ENCODE results near the gene MYL12B. TPM values are rescaled to one million over a fixed set of nuclear protein-coding genes. Genes with fewer than 3 reads are reported as not detected.
"Not testable (repeated sequence)": the region's sequence is repeated elsewhere in the genome, so short reads cannot be mapped to it uniquely, and the experiment has no call there.

MYL12B gene
- polyA plus RNA-seq, 4 donors, result 483 to 708 (median 554) TPM

DNA sequence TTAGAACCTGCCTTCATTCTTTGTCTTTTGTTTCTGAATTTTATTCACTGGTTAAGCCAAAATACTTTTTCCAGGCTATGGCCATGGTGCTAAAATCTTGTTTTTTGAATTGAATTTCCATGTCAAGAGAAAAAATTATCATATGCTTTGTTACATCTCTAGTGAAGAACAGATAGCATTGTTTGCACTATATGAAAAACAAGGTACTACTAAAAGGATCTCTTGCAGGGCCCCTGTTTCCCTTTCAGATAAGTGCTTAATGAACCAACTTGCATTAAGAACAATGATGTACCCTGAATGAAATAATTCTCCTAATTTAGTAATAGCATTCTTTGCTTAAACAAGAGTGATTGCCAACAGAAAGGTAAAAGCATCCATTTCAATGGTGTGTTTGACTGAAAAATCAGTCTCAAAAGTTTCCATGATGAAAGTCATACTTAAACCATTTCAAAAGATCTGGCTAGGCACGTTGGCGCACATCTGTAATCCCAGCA is 4.3 kb upstream of the MYL12B start:
- no peak for DNase-seq (ENCODE audit: low read depth in 4 of 4, low spot score in 2 of 4)

DNA sequence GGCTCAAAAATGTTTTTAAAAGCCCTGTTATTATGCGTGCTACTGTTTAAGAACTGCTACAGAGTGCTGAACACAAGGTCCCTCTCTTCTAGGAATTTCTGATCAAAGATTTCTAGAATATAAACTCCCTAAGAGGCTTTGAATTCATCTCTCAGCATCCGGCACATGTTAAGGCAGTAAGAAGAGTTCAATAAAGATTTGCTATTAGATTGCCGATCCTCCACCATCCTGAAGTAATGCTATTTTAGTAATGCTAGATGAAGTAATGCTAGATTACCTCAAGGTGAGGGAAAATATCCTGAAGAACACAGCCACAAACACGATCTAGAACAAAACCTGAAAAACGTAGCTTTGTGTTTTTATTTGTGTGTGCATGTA is 949 bp upstream of the MYL12B start:
- DNase-seq (ENCODE audit: low read depth in 4 of 4, low spot score in 2 of 4), result peak in 1 of 4 donors; percentile 25

DNA sequence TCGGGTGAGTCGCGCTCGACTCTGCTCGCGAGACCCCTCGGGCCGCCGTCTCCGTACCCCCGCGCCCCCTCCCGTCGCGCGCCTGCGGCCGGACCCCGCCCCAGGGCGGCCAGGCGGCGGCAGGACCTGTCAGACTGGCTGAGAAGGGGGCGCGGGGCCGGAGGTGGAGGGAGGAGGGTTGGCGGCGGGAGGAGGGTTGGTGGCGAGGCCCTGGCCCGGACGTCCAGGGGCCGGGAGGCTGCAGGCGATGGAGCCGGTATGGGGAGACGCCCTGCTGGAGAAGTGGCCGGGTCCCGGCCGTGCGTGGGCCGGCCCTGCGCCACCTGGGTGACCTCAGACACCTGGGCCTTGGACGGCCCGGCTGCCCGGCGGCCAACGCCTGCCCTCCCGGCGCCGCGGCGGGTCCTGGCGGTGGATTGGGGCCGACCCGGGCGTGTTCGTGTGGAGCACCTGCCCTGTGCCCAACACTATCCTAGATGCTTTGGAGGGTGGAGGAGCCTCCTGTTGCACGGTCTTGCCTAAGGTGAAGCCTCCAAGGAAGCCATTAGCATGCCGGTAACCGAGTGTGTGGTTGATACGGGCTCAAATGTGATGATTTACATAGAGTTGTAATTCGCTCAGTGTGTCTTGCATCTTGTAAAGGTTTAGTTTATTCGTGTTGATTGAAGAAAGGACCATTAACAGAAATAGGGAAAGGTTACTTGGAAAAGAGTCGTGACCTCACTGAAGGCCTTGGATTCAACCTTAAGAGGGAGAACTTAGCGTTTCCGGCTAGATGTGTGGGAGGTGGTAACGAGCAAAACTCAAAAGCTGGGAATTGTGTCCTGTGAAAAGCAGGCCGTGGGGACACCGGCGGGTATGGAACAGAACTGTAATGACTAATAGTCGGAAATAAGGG is 550 bp downstream of the MYL12B start:
- peak in 1 of 4 donors; percentile 27 for DNase-seq (ENCODE audit: low read depth in 4 of 4, low spot score in 2 of 4)

DNA sequence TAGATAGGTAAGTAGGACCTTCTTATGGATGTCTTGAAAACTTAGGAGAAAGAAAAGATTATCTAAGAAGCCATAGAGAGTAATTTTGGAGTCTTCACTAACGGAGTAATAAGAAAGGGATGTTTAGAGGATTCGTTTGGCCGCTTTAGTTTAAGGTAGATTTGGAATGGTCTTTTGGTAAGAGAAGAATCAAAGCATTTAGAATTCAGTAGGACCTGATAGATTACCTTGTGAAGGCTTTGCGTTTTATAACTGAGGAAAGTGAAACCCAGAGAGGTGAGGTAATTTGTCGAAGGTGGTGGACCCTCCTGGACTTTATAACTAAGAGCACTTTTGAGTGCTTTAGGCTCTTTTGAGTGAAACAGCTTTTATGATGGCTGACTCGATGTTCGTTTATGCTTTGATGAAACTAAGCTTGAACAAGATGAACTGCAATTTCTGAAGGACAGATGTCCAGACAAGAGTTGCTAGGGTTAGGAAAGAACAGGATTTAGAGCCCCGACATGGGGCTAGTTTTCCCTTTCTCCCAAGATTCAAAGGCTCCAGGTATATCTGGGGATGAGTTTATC is 1.3 kb downstream of the MYL12B start:
- no peak for DNase-seq (ENCODE audit: low read depth in 4 of 4, low spot score in 2 of 4)

DNA sequence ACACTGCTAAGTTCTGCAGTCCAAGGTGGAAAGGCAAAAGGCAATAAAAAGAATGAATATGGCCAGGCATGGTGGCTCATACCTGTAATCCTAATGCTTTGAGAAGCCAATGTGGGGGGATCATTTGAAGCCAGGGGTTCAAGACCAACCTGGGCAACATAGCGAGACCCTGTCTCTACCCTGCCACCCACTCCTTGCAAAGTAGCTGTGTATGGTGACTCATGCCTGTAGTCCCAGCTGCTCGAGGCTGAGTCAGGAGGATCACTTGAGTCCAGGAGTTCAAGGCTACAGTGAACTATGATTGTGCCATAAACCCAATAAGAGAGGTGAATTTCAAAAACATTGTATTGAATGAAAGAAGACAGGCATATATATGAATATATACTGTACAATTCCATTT is 2.4 kb downstream of the MYL12B start:
- no peak for DNase-seq (ENCODE audit: low read depth in 4 of 4, low spot score in 2 of 4)

DNA sequence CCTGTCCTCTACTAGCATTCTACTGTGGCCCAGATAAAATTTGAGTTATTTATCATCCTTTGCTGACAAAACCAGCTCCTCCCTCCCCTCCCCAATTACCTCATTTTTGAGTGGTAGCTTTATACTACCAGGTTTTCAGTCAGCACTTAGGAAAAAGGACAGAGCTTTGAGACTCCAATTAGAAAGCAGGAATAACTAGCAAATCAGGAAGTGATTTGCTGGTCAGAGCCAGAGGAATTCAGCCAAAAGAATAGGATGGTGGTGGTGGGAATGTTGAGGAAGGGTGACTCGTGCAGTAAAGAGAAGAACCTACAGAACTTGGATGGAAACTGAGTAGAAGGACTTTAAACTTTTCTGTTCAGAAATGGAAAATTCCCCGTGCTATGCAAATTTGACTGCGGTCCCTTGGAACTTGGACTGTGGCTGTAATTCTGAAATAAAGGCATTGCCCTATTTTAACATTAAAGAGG is 3.7 kb downstream of the MYL12B start:
- DNase-seq (ENCODE audit: low read depth in 4 of 4, low spot score in 2 of 4), result no peak

DNA sequence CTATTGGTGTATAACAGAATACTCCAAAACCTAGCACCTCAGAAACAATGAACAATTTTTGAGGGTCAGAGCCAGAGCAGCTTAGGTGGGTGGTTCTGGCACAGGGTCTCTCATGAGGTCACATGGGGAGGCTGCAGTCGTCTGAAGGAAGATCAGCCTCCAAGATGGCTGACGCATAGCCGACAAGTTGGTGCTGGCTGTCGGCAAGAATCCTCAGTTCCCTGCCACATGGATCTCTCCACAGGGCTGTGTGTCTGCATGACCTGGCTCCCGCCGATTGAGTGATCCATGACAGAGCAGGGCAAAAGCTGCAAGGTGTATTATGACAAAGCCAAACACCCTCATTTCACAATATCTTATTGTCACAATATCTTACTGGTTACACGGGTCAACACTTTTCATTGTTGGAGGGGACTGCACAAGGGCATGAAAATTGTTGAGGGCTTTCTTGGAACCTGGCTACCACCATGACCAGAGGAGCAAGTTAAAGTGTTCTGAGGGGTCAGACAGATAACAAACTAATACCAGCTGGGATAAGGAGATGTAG is 4.2 kb downstream of the MYL12B start:
- DNase-seq (ENCODE audit: low read depth in 4 of 4, low spot score in 2 of 4), result no peak

DNA sequence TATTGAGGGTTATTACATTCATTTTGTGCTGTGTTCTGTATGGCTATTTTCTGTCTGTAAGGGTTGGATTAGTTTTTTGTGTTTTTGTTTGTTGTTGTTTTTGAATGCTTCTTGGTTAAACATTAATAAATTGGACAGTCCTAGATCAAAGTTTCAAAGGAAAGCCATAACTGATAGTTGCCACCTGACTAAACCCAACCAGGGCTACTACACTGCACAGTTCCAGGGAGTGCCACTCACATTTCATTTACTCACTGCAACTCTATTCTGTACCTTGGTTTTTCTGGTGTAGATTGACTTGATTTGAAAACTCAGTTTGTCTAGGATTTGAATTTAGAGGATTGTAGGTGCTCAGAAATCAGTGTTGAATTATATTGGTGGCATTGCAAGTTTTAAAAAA is 6.4 kb downstream of the MYL12B start:
- no peak for DNase-seq (ENCODE audit: low read depth in 4 of 4, low spot score in 2 of 4)

DNA sequence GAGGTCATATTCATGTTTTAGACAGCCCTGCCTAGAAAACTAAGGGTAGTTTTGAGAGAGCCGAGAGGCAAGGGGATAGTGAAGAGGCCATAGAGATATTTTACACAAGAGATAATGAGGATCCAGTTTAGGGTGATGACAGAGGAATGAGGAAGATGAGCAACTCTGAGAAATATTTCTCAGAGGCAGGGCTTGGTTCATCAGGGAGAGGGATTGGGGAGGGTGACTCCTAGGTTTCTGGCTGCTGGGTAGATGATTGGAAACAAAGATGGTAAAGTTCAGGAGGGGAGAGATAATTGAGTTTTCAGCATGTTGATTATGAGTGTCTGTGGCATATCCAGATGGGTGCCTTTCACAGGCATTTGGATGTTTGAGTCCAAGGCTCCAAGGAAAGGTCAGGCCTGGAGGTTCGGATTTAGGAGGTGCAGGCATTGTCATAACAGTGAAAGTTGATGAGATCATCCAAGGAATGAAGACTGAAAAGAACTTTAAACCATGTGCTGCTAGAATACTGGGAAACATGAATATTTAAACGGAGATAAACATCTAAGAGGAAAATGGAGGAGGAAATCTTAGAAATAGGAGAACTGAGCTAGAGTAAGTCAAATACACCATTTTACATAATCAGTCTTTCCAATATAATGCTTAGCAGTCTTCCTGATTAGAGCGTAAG is 7.4 kb downstream of the MYL12B start:
- DNase-seq (ENCODE audit: low read depth in 4 of 4, low spot score in 2 of 4), result no peak

DNA sequence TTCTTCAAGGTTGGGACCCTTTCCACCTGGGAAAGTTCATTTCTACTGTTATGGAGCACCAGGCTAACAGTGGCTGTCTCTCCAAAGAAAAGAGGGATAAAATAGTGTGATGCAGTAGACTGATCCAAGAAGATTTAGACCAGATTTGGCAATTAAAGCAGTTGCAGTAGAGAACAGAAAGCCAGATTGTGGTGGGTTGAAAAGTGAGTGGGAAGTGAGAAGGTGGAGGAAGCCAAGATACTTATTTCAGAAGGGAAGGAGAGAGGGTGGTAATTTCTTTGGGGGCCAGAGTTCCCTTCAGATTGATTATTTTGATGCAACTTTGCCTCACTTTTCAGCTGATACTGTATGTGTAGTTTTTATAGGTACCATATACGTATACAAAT is 8.0 kb downstream of the MYL12B start:
- no peak for DNase-seq (ENCODE audit: low read depth in 4 of 4, low spot score in 2 of 4)

DNA sequence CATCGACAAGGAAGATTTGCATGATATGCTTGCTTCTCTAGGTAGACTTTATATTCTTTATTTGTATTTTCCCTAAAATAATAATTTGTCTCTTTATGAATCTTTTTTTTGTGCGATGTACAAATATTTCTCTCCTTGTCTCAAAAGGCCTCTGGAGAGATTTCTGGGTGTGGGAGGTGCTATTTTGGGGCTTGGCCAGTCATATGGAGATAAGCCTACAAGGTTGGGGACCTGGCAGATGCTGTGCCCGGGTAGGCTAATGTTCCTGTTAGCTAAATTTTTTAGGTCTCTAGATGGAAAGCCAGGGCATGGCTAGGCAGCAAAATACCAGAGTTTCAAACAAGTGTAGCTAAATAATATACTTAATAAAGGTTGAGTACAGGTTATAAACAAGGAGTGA is 11.1 kb downstream of the MYL12B start:
- DNase-seq (ENCODE audit: low read depth in 4 of 4, low spot score in 2 of 4), result no peak

DNA sequence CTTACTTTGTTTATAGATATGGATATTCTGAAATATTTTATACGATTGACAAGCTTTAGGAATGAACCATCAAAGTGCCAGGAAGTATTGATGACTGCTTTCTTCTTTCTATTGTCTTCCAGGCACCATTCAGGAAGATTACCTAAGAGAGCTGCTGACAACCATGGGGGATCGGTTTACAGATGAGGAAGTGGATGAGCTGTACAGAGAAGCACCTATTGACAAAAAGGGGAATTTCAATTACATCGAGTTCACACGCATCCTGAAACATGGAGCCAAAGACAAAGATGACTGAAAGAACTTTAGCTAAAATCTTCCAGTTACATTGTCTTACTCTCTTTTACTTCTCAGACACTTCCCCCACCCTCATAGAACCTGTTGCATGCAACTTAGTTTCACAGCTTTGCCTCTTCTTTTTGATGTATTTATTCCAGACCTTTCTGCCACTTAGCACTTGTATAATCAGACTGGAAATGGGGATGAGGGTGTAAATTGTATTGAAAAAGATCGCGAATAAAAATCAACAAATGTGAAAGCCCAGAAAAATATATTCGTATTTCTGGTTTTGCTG is 15.8 kb downstream of the MYL12B start:
- not testable (repeated sequence) for DNase-seq (ENCODE audit: low read depth in 4 of 4, low spot score in 2 of 4)

DNA sequence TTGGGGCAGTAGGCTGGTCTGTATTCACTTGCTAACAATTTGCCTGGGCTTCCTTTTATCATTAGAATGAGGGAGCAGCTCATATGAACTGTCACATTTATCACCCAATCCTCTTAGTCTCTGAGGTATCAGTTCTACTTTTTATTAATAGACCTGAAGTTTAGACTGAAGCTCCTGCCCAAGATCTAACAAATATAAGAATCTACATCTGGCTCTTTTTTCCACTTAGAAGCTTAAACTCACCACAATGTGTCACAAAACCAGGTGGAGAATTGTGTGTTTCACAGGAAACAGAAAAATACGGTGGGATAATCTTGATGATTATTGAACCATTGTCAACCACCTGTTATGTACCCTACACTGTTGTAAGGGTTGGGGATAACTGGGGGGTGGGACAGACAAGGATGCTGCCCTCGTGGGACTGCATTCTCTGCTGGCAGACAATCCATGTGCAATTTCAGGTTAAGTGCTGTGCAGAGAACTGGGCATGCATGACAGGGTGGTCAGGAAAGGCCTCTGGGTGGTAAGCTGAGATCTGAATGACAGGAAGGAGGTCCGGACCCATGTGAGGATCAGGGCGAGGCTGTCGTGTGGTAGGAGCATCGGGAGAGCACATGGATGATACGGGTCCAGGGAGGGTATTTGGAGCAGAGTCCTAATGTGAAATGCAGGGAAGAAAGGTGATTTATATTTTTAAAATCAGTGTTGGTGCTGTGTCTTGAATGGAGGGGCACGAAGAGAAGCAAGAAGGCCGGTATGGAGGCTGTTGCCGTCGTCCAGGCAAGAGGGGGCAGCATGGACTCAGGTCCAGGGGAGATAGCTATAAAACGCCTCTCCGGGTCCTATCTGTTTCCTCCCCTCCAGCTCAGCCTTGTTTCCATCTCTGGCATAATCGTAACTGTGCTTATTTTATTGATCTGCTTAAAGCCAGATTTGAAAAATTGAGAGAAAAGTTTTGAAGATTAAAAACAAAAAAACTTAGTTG is 17.6 kb downstream of the MYL12B start:
- DNase-seq (ENCODE audit: low read depth in 4 of 4, low spot score in 2 of 4), result no peak

DNA sequence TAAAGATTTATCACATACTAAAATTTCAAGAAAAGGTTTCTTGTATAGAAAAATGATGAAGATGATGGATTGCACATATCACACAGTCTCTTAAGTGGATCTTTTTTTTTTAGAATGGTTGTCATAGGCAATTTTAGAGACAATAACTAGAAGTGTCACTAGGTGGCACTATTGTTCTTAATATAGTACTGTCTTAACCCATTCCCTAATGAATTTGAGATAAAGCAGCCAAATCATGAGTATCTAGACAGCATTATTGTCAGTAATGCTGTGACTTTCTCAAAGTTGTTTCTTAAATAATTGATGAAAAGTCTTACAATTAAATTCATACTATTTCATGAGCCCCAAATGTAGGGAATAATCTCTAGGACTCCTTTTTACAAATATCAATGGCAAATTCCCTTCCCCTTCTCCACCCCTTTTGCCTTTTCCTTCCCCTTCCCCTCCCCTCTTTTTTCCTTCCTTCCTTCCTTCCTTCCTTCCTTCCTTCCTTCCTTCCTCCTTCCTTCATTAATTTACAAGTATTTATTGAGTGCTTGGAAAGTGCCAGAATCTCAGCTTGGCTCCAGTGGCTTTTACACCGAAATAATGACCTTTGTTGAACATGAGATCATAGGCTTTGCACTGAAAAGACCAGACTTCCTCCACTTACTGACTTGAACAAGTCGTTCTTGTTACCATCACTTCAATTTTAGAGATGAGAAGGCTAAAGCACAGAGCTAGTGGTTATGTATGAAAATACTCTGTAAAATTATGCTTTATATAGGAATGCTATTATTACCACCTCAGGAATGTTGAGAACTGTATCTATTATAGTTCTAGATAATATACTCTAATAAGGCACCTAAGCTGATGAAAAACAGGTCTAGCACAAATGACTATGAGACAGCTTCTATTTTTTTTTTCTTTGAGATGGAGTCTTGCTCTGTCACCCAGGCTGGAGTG is 19.8 kb downstream of the MYL12B start:
- DNase-seq (ENCODE audit: low read depth in 4 of 4, low spot score in 2 of 4), result peak in 3 of 4 donors; percentile 53 to 78 (median 60)

DNA sequence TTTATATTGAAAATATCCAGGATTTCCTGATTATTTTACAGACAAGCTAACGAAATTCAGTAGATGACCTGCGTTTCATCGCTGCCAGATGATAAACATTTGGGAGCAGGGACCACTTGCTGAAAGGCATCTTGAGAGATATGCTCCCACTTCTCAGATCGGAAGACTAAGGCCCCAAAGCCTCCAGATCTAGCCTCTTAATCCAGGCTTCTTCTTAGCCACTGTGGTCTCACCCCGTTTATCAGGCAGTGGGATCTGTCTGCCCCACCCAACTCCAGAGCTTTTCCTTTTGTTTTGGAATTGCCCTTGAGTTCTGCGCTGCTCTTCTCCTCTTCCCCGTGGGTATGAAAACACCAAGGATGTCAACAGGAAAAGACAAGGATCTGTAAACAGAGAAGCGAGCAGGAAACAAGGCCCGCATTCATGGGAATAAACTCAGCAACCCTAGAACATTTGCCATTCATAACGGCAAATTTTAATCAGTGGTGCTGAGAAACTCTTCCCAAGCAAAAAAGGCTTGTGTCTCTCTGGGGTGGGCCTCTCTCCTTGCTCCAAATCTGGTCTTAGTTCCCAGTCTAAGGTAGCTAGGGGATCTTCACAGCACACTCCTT is 21.4 kb downstream of the MYL12B start:
- no peak for DNase-seq (ENCODE audit: low read depth in 4 of 4, low spot score in 2 of 4)

DNA sequence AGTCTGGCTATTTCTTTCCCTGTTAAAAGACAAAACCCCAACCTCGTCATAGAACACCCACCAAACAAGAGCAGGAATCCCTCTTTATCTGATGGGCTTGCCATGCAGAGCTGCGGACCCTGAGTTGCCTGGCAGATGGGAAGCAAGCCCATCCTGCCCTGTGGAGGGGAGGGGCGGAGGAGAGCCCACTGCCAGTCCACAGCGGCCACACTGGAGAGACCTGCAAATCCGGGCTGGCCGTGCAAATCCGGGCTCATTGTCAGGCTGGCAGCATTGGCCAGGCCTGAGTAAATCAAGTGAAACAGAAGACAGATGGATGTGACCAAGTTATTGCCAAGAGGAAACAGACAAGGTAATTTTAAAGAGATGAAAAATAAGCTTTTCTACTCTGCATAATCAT is 22.0 kb downstream of the MYL12B start:
- DNase-seq (ENCODE audit: low read depth in 4 of 4, low spot score in 2 of 4), result no peak

DNA sequence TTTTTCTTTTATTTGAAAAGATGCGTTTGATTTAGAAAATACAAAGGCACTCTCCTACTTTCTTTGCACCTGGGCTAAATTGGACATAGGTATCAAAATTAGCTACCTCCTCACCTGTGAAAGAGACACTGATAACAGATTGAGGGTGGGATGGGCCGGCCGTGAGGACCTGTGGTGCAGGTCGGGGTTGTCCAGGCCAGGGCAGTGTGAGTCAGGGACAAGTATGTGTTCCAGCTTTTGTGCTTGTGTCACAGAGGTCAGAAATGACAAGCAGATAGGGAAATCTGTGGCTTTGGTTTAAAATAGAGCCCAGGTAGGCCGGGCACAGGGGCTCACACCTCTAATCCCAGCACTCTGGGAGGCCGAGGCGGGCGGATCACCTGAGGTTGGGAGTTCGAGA is 22.6 kb downstream of the MYL12B start:
- DNase-seq (ENCODE audit: low read depth in 4 of 4, low spot score in 2 of 4), result no peak

DNA sequence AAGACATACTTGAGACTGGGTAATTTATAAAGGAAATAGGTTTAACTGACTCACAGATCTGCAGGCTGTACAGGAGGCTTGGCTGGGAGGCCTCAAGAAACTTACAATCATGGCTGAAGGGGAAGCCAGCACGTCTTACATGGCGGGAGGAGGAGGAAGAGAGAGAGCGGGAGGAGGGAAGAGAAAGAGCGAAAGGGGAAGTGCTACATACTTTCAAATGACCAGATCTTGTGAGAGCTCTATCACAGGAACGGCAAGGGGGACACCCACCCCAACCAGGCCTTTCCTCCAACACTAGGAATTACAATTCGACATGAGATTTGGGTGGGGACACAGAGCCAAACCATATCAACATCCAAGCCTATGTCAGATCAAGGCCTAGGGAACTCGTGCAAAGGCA is 24.2 kb downstream of the MYL12B start:
- no peak for DNase-seq (ENCODE audit: low read depth in 4 of 4, low spot score in 2 of 4)
